Ishikawa (cell line): ENCODE data around the gene IL36RN.

ENCODE experiments used
- CEBPB ChIP-seq: IDR thresholded peaks from 2 replicates; pipeline ENCODE4 v1.6.1; 2012
- CREB1 ChIP-seq: IDR thresholded peaks from 2 replicates; pipeline ENCODE4 v1.6.1; 2012; ENCODE audit warnings: low read depth
- EGR1 ChIP-seq: IDR thresholded peaks from 2 replicates; pipeline ENCODE4 v1.6.1; 2012
- EP300 ChIP-seq: IDR thresholded peaks from 2 replicates; pipeline ENCODE4 v1.6.1; 2012; ENCODE audit warnings: borderline replicate concordance
- FOXM1 ChIP-seq: IDR thresholded peaks from 2 replicates; pipeline ENCODE4 v1.6.1; 2012; ENCODE audit warnings: low read depth, borderline replicate concordance
- NFIC ChIP-seq: IDR thresholded peaks from 2 replicates; pipeline ENCODE4 v1.6.1; 2012
- RAD21 ChIP-seq: IDR thresholded peaks from 2 replicates; pipeline ENCODE4 v1.6.1; 2012; ENCODE audit warnings: low read depth
- TAF1 ChIP-seq: IDR thresholded peaks from 2 replicates; pipeline ENCODE4 v1.6.1; 2012; ENCODE audit warnings: low read depth, mild to moderate bottlenecking
- YY1 ChIP-seq: IDR thresholded peaks from 2 replicates; pipeline ENCODE4 v1.6.1; 2012; ENCODE audit warnings: low read depth
- TF ChIP-seq, protein P1 (sequence below): IDR thresholded peaks from 2 replicates; pipeline ENCODE4 v1.6.1; 2012; ENCODE audit warnings: low read depth, mild to moderate bottlenecking
- TF ChIP-seq, protein P2 (sequence below): IDR thresholded peaks from 2 replicates; pipeline ENCODE4 v1.6.1; 2012

Gene IL36RN

GRCh38 chr2:113111823-113112287, 52.9 kb downstream of the IL36RN start:
- no peak for TF ChIP-seq TAF1
- TF ChIP-seq FOXM1: no peak
- TF ChIP-seq YY1: no peak
- TF ChIP-seq CEBPB: peak; percentile 50; the same call in 1 of the 2 replicates

DNA sequence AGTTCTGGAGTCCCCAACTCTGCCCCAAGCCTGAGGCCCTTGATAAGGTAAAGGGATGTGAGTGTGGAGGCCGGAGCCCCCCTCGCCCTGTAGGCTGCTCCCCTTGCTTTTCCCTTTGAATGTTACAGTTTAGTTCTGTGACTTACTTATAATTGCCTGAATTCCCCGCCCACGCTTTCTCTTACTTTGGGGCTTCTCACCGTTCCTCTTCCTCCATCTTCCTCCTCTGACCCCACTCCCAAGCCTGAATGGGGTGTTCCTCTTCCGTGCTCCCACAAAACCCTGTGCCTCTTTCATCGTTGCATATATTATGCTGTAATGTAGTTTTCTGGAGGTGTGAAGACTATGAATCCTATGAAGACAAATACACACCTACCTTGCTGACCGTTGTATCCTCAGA, 53.4 kb downstream of the IL36RN start:
- TF ChIP-seq, protein P1, sequence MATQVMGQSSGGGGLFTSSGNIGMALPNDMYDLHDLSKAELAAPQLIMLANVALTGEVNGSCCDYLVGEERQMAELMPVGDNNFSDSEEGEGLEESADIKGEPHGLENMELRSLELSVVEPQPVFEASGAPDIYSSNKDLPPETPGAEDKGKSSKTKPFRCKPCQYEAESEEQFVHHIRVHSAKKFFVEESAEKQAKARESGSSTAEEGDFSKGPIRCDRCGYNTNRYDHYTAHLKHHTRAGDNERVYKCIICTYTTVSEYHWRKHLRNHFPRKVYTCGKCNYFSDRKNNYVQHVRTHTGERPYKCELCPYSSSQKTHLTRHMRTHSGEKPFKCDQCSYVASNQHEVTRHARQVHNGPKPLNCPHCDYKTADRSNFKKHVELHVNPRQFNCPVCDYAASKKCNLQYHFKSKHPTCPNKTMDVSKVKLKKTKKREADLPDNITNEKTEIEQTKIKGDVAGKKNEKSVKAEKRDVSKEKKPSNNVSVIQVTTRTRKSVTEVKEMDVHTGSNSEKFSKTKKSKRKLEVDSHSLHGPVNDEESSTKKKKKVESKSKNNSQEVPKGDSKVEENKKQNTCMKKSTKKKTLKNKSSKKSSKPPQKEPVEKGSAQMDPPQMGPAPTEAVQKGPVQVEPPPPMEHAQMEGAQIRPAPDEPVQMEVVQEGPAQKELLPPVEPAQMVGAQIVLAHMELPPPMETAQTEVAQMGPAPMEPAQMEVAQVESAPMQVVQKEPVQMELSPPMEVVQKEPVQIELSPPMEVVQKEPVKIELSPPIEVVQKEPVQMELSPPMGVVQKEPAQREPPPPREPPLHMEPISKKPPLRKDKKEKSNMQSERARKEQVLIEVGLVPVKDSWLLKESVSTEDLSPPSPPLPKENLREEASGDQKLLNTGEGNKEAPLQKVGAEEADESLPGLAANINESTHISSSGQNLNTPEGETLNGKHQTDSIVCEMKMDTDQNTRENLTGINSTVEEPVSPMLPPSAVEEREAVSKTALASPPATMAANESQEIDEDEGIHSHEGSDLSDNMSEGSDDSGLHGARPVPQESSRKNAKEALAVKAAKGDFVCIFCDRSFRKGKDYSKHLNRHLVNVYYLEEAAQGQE: no peak
- no peak for TF ChIP-seq RAD21
- no peak for TF ChIP-seq TAF1
- TF ChIP-seq NFIC: no peak
- no peak for TF ChIP-seq EGR1

DNA sequence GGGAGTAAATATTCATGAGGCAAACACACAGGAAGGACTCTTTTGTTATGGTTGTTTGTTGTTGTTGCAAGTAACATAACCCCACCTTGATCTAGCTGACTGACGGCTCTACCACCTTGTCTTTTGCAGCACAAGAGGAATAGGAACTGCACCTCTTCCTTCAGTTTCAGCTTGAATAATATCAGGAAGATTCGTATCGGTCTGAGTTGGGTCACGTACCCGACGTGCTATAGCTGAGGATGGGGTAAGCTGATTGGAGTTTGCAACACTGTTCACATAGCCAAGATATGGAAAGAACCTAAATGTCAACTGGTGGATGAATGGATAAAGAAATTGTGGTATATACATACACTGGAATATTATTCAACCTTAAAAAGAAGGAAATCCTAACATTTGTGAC, 53.9 kb downstream of the IL36RN start:
- TF ChIP-seq FOXM1 (no peak), CREB1 (no peak), YY1 (no peak), EP300 (no peak), EGR1 (no peak), RAD21 (no peak), CEBPB (no peak), TAF1 (no peak)
- TF ChIP-seq, protein P2, sequence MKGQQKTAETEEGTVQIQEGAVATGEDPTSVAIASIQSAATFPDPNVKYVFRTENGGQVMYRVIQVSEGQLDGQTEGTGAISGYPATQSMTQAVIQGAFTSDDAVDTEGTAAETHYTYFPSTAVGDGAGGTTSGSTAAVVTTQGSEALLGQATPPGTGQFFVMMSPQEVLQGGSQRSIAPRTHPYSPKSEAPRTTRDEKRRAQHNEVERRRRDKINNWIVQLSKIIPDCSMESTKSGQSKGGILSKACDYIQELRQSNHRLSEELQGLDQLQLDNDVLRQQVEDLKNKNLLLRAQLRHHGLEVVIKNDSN: no peak

DNA sequence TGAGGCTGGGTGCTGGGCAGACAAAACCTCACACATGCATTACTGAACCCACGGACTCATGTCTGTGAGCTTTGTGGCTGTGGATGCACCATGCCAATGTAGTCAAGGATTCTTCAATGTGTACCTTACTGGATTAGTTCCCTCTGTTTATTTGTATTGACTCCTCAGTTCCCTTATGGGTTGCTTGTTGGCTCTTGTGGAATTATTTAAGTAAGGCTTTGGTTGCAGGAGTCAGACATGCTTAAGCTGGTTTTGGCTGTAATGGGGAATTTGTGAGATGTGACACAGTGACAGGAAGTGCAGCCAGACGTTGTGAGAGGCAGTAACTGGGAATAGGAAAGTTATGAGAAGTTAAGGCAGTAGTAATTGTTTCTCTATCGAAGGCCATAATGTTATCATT, 54.8 kb downstream of the IL36RN start:
- TF ChIP-seq FOXM1 (no peak), CREB1 (no peak), EGR1 (no peak)
